BLaER1 (cell line): Measurements from ENCODE around the gene MYO6.
"Not testable (repeated sequence)": the region's sequence is repeated elsewhere in the genome, so short reads cannot be mapped to it uniquely, and the experiment has no call there.

ENCODE experiments used
- H3K27ac ChIP-seq: shearing (Covaris generic); formaldehyde crosslinking; 2 replicates; pipeline ENCODE4 v1.8.1; 2022
- H3K27me3 ChIP-seq: shearing (Covaris generic); formaldehyde crosslinking; 2 replicates; pipeline ENCODE4 v1.8.1; 2022
- H3K36me3 ChIP-seq: shearing (Covaris generic); formaldehyde crosslinking; 2 replicates; pipeline ENCODE4 v1.8.1; 2022
- H3K4me1 ChIP-seq: shearing (Covaris generic); formaldehyde crosslinking; 2 replicates; pipeline ENCODE4 v1.8.1; 2022
- H3K4me2 ChIP-seq: shearing (Covaris generic); formaldehyde crosslinking; 2 replicates; pipeline ENCODE4 v1.8.1; 2022
- H3K4me3 ChIP-seq: shearing (Covaris generic); formaldehyde crosslinking; 2 replicates; pipeline ENCODE4 v1.8.1; 2022
- H3K9ac ChIP-seq: shearing (Covaris generic); formaldehyde crosslinking; 2 replicates; pipeline ENCODE4 v1.8.1; 2022
- H3K9me3 ChIP-seq: shearing (Covaris generic); formaldehyde crosslinking; 2 replicates; pipeline ENCODE4 v1.8.1; 2022
- H4K20me1 ChIP-seq: shearing (Covaris generic); formaldehyde crosslinking; 2 replicates; pipeline ENCODE4 v1.8.1; 2022
- Cebpa-rat ChIP-seq: shearing (Covaris generic); IDR thresholded peaks from 2 replicates; pipeline ENCODE4 v1.8.1; 2022

MYO6 gene

DNA sequence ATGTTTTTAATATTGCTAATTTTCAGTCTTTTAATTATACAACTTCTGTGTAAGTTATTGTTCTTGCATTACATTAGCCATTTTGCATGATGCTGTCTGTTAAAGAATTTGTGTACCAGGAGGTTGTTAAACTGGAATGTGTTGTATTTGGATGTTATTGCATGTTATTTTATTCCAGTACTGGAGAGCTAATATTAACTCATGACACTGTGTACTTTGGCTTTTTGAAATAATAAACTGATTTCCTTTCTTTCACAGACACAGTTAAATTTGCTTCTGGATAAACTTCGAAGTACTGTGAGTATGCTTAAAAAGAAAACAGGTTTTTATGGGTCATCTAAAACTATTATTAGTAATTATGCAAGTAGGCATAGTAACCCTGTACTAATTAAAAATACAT is 121.3 kb downstream of the MYO6 start:
- Histone ChIP-seq H3K27ac (no peak overlapping the region), H3K4me3 (no peak overlapping the region), H3K27me3 (no peaks in the 10 kb centered on the region), H3K36me3 (no peaks in the 10 kb centered on the region), H3K9ac (no peak overlapping the region), H4K20me1 (no peaks in the 10 kb centered on the region), H3K9me3 (no peaks in the 10 kb centered on the region), H3K4me1 (no peaks in the 10 kb centered on the region), H3K4me2 (no peak overlapping the region)
- no peak for TF ChIP-seq Cebpa-rat

DNA sequence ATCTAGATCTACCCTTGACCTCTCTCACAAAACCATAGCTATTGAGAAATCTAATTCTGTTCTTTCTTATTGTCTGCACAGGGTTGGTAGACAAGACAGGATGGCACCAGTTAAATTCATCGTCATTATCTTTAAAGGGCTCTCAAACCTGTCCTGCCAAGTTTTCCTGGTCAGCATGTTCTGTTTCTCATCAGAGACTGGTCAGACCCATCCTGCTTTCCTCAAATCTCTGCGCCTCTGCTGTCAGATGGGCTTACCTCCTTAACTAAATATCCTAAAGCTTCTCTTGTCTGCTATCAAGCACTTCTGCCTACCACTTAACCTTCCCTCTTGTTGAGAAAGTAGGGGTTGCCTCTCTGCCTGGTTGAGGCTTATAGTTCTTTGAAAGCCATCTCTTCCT is 125.2 kb downstream of the MYO6 start:
- Histone ChIP-seq H3K9me3 (no peaks in the 10 kb centered on the region), H3K36me3 (no peaks in the 10 kb centered on the region), H4K20me1 (no peaks in the 10 kb centered on the region), H3K4me2 (no peak overlapping the region), H3K9ac (no peak overlapping the region), H3K27me3 (no peaks in the 10 kb centered on the region), H3K4me3 (no peak overlapping the region), H3K27ac (no peak overlapping the region), H3K4me1 (no peaks in the 10 kb centered on the region)
- no peak for TF ChIP-seq Cebpa-rat

DNA sequence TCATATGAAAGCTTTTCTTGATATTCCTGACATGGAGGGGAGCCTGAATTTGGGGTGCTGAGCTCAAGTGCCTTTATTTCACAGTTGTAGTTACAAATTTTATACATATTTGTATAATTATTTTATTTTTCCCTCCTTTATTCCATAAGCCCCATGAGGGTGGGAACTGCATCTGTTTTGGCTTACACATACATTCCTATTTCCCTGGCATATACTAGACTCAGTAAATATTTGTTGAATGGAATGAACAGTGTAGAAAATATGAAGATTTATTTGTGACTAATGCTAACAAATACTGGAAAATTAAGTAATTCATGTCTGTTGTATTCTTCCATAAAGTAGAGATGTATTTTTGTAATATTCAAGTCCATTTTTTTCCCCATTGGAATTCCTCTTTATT is 127.1 kb downstream of the MYO6 start:
- Histone ChIP-seq H3K27me3 (no peaks in the 10 kb centered on the region), H4K20me1 (no peaks in the 10 kb centered on the region), H3K4me3 (no peak overlapping the region), H3K36me3 (no peaks in the 10 kb centered on the region), H3K27ac (no peak overlapping the region), H3K4me2 (no peak overlapping the region), H3K9ac (no peak overlapping the region), H3K9me3 (no peaks in the 10 kb centered on the region), H3K4me1 (no peaks in the 10 kb centered on the region)
- TF ChIP-seq Cebpa-rat, result no peak

DNA sequence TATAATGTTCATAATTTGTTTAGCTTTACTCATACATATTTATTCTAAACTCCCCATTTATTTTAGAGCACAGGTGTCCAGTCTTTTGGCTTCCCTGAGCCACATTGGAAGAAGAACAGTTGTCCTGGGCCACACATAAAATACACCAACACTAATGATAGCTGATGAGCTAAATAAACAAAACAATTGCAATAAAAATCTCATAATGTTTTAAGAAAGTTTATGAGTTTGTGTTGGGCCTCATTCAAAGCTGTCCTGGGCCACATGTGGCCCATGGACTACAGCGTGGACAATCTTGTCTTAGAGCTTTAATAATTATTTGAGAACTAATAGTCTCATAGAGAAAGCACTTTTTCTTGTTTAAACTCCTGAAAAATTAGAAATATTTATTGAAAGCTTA is 131.3 kb downstream of the MYO6 start:
- Histone ChIP-seq H3K4me3 (no peak overlapping the region), H3K9ac (no peak overlapping the region), H3K36me3 (no peaks in the 10 kb centered on the region), H4K20me1 (no peaks in the 10 kb centered on the region), H3K27me3 (no peaks in the 10 kb centered on the region), H3K4me2 (no peak overlapping the region), H3K9me3 (no peaks in the 10 kb centered on the region), H3K4me1 (no peaks in the 10 kb centered on the region), H3K27ac (no peak overlapping the region)
- no peak for TF ChIP-seq Cebpa-rat

DNA sequence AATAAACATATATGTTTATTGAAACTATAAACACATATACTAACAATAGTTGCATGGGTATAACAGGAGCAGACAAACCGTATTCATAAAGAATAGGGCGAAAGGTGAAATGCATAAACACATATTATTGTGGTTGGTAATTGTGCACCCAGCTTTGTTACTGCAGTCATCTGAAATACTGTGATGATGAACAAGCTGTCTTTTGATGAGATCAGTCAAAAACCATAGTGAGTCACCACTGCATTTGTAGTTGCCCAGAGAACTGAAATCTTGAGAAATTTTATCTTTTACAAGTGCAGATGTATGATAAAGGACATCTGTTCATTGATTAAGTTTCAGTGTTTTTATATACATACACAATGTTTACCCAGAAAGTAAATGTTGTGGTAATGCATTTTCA is 133.7 kb downstream of the MYO6 start:
- H4K20me1 ChIP-seq, result no peaks in the 10 kb centered on the region
- no peak overlapping the region for H3K4me3 ChIP-seq
- H3K9me3 ChIP-seq, result no peaks in the 10 kb centered on the region
- H3K9ac ChIP-seq, result no peak overlapping the region
- no peaks in the 10 kb centered on the region for H3K36me3 ChIP-seq
- no peak overlapping the region for H3K27ac ChIP-seq
- H3K4me2 ChIP-seq, result no peak overlapping the region
- H3K27me3 ChIP-seq, result no peaks in the 10 kb centered on the region
- no peaks in the 10 kb centered on the region for H3K4me1 ChIP-seq
- no peak for TF ChIP-seq Cebpa-rat

DNA sequence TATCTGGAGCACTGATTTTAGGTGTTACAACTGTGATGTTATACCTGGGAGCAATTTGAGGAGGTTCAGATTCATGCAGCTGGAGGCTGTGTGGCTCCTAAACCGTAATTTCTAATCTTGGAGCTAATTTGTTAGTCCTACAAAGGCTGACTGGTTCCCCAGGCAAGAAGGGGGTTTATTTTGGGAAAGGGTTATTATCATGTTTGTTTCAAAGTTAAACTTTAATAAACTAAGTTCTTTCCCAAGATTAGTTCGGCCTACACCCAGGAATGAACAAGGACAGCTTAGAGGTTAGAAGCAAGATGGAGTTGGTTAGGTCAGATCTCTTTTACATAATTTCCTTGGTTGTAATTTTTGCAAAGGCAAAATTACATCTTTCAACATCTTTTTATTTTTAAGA is 135.8 kb downstream of the MYO6 start:
- Histone ChIP-seq H3K36me3 (no peaks in the 10 kb centered on the region), H3K4me3 (no peak overlapping the region), H3K4me2 (no peak overlapping the region), H3K9ac (no peak overlapping the region), H3K9me3 (no peaks in the 10 kb centered on the region), H3K27me3 (no peaks in the 10 kb centered on the region), H3K4me1 (no peaks in the 10 kb centered on the region), H4K20me1 (no peaks in the 10 kb centered on the region), H3K27ac (no peak overlapping the region)
- no peak for TF ChIP-seq Cebpa-rat

DNA sequence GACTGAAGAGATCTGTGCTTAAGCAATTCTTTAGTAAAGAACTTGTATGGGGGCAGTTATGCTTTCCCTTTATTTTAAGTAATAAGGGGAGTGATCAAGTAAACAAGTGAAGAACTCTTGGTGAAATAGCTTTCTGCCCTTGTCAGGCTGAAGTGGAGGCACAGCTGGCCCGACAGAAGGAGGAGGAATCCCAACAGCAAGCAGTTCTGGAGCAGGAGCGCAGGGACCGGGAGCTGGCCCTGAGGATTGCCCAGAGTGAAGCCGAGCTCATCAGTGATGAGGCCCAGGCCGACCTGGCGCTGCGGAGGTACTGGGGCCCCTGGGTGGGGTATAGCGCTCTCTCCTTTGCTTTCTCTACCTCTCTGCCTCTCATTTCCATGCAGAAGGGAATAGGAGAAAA is 143.3 kb downstream of the MYO6 start:
- Histone ChIP-seq H3K27ac (no peak overlapping the region), H3K4me2 (no peak overlapping the region), H3K4me1 (no peaks in the 10 kb centered on the region), H4K20me1 (no peaks in the 10 kb centered on the region), H3K9me3 (no peaks in the 10 kb centered on the region), H3K36me3 (no peaks in the 10 kb centered on the region), H3K27me3 (no peaks in the 10 kb centered on the region), H3K9ac (no peak overlapping the region), H3K4me3 (no peak overlapping the region)
- no peak for TF ChIP-seq Cebpa-rat

DNA sequence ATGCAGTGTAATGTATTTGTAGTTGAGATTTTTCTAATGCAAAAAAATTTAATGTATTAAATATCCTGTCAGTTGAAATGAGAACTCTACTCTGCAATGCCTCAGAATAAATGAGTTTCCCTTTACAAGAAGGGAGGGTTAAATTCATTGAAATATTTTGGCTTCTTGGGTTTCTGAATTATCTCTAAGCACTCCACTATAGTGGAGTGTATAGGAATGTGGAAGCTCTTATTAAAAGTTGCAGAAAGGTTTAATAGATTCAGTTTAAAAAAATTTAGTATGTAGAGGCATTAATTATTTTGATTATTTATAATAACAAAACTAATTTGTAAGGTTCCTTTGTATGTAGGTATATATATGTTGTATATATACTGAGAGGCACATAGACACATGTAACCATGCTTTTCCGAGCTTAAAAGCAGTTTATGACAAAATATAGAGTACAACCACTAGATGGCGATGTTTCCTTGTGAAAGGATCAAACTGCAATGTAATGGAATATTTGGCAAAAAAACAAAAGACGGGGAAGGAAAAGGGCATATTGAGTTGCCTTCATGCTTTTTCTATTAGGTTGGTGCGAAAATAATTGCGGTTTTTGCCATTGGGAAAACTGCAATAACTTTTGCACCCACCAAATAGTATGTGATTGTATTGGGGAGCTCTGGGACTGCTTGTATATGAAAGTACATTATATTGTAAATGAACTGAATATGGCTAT is 144.2 kb downstream of the MYO6 start:
- Histone ChIP-seq H3K4me1 (no peaks in the 10 kb centered on the region), H3K36me3 (no peaks in the 10 kb centered on the region), H3K9me3 (no peaks in the 10 kb centered on the region), H3K27me3 (no peaks in the 10 kb centered on the region), H4K20me1 (no peaks in the 10 kb centered on the region), H3K4me3 (no peak overlapping the region), H3K27ac (no peak overlapping the region), H3K9ac (no peak overlapping the region), H3K4me2 (no peak overlapping the region)
- no peak for TF ChIP-seq Cebpa-rat

DNA sequence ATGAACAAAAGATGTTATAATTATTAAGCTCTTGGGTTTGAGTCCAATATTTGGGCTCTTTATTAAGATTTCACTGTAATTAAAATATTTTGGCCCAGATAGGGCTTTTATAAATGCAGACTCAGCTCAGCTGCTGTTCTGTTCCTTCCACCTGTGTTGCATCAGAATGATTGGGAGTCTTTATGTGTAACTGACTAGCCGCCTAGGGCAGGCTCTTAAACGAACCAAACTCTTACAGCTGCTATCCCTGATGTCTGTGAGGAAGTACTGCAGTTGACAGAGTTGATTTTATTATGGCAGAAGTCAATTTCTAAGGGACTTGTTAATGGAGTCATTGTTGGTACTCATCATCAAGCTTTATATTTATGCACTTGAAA is 144.7 kb downstream of the MYO6 start:
- Histone ChIP-seq H3K36me3 (no peaks in the 10 kb centered on the region), H3K4me1 (no peaks in the 10 kb centered on the region), H3K4me2 (no peak overlapping the region), H3K27ac (no peak overlapping the region), H4K20me1 (no peaks in the 10 kb centered on the region), H3K4me3 (no peak overlapping the region), H3K9me3 (no peaks in the 10 kb centered on the region), H3K27me3 (no peaks in the 10 kb centered on the region), H3K9ac (no peak overlapping the region)
- no peak for TF ChIP-seq Cebpa-rat

DNA sequence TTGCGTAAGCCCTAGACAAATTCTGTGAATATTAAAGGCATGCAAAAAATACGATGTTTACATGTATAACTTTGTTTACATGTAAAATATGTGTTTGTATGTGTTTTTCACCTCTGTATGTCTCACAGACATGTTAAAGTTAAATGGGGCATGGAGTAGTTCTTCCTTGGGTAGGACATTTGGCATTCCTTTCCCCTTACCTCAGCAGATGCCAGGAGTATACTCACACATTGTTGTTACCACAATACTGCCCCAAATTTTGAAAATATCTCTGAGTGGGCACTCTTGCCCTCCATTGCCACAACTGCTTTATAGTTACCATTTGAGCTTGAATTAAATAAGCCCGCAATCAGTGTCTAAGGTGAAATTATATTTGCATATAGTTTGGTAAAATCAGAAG is 147.5 kb downstream of the MYO6 start:
- Histone ChIP-seq H3K27ac (no peak overlapping the region), H3K27me3 (no peaks in the 10 kb centered on the region), H3K9me3 (no peaks in the 10 kb centered on the region), H3K4me1 (no peaks in the 10 kb centered on the region), H3K9ac (no peak overlapping the region), H3K4me3 (no peak overlapping the region), H3K4me2 (no peak overlapping the region), H3K36me3 (no peaks in the 10 kb centered on the region), H4K20me1 (no peaks in the 10 kb centered on the region)
- no peak for TF ChIP-seq Cebpa-rat

DNA sequence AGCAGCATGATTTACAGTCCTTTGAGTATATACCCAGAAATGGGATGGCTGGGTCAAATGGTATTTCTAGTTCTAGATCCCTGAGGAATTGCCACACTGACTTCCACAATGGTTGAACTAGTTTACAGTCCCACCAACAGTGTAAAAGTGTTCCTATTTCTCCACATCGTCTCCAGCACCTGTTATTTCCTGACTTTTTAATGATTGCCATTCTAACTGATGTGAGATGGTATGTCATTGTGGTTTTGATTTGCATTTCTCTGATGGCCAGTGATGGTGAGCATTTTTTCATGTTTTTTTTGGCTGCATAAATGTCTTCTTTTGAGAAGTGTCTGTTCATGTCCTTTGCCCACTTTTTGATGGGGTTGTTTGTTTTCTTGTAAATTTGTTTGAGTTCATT is 151.2 kb downstream of the MYO6 start:
- not testable (repeated sequence) for H3K4me1 ChIP-seq, H3K36me3 ChIP-seq, H3K27me3 ChIP-seq, H3K4me3 ChIP-seq, H3K9me3 ChIP-seq, H3K9ac ChIP-seq, H4K20me1 ChIP-seq, H3K4me2 ChIP-seq, H3K27ac ChIP-seq

DNA sequence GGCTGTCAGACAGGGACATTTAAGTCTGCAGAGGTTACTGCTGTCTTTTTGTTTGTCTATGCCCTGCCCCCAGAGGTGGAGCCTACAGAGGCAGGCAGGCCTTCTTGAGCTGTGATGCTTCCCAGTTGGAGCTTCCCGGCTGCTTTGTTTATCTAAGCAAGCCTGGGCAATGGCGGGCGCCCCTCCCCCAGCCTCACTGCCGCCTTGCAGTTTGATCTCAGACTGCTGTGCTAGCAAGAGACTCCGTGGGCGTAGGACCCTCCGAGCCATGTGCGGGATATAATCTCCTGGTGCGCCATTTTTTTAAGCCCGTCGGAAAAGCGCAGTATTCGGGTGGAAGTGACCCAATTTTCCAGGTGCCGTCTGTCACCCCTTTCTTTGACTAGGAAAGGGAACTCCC is 156.1 kb downstream of the MYO6 start:
- H3K4me1 ChIP-seq, H3K27me3 ChIP-seq, H3K4me2 ChIP-seq, H3K9ac ChIP-seq, H3K4me3 ChIP-seq, H3K9me3 ChIP-seq, H3K27ac ChIP-seq, H4K20me1 ChIP-seq, H3K36me3 ChIP-seq: not testable (repeated sequence)
